Skin of body (tissue), 2 donors: ENCODE results near the gene PIK3CD. TPM values are rescaled to one million over a fixed set of nuclear protein-coding genes. Genes with fewer than 3 reads are reported as not detected.
"Not testable (repeated sequence)": the region's sequence is repeated elsewhere in the genome, so short reads cannot be mapped to it uniquely, and the experiment has no call there.

Source experiments
- DNase-seq: peaks from one replicate; lab custom pipeline; 2025; lab: John Stamatoyannopoulos, UW
- total RNA-seq: library from RNA; depleted of rRNA; stranded (reverse); fragments of >200 nt; gene quantifications from one replicate; pipeline ENCODE4 v1.2.3, GENCODE V29; 2014

The PIK3CD gene
- total RNA-seq, 1 donor from 2014 or later: 3.8 TPM

GRCh38 chr1:9621032-9621431, 30.5 kb upstream of the PIK3CD start:
- no peak for DNase-seq

GRCh38 chr1:9624081-9624480, 27.4 kb upstream of the PIK3CD start:
- DNase-seq: no peak

GRCh38 chr1:9625030-9625429, 26.5 kb upstream of the PIK3CD start:
- not testable (repeated sequence) for DNase-seq

- DNase-seq: no peak
Measured at GRCh38 chr1:9626201-9626608, 25.3 kb upstream of the PIK3CD start.

DNA sequence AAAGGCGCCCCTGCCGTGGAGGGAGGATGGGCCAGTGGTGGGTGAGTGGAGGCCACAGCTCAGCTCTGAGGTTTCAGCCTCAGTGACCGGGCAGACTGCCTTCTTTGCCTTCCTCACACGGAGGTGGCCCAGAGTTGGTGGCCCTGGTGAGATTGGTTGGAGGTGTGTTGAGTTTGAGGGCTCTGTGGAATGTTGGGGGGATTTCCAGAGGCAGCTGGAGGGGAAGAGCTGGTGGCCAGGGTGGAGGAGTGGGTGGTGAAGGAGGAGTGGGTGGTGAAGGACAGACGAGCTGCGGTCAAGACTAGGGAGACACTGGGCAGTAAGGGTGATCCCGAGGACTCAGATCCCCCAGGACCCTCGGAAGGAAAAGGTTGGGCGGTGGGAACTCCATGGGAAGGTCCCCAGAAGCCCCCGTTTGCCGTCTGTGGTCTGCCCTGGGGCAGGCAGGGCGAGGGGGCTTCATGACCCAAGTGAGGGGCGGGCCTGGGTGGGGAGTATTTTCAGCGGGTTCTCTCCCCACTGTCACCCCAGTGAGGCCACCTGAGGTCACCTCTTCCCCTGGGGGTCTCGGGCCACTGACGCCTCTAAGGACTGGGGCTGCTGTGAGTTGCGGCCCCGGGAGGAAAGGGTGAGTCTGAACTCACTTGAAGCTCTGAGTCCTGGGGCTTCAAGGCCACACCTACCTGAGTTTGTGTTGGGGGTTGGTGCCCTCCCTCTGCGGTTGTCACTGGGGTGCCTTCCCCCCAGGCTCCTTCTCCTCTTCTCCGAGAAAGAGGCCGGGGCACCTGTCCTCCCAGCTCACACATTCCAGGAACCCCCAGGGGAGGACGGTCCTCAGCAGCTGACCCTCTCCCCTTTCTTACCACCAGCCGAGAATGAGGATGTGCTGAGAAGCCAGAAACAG, 22.7 kb upstream of the PIK3CD start:
- DNase-seq: no peak

DNA sequence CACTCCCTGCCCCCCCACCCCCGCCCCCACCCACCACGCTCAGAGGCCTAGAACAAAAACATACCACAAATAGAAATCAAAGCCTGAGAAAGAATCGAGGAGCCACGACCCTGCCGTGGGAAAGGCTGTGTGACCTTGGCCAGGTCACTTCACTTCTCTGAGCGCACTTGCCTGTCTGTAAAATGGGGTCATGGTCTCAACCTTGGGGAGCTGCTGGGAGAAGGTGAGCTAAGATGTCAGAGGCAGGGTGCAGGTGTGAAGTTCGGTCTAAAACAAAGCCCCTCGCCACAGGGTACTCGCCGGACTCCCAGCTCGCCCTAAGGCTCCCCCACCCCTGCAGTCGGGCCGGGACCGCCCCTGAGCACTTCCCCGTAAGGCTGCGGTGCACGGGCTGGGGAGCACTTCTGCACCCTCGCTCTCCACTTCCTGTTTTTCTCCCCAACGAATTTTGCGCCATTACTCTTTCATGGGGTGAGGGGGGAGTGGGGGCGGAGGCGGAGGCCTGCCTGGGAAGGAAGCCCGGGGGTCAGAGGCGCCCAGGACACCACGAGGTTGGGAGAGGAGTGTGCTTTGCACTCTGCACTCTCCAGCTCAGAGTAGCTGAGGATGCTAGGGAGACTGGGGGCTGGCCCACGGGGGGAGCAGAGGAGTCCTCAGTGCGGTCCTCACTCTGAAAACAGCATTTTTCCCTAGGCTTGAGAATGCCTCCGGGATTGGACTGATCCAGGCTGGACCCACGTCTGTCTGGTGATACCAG, 21.9 kb upstream of the PIK3CD start:
- no peak for DNase-seq

GRCh38 chr1:9630331-9631111, 21.0 kb upstream of the PIK3CD start:
- DNase-seq: no peak

DNA sequence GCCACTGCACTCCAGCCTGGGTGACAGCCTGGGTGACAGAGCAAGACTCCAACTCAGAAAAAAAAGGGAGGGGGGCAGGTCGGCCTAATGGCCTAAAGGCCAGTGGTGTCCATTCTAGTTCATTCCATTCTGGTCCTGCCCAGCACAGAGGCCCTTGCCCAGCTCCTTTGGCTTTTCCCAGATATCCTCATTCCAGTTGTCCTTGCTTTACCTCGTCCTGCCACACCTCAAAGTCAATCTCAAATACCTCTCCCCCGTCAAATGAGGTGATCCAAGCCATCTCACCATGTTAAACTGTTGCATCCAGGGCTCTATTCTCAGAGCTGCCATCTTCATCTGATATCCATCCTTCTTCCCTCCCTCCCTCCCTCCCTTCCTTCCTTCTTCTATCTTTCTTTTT, 19.9 kb upstream of the PIK3CD start:
- no peak for DNase-seq

DNA sequence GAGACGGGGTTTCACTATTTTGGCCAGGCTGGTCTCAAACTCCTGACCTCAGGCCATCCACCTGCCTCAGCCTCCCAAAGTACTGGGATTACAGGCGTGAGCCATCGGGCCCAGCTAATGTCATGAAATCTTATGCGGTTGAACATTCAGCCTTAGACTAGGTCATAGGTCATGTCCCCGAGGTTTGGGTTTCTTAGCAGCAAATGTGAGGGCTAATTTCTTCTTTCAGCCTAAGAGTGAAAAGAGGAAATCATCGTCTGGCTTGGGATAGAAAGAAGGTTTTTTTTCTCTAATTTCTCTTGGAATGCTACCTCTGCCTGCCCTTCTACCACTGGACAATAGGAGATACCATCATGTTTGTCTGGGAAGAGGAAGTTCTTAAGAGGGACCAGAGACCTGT, 18.0 kb upstream of the PIK3CD start:
- no peak for DNase-seq

DNA sequence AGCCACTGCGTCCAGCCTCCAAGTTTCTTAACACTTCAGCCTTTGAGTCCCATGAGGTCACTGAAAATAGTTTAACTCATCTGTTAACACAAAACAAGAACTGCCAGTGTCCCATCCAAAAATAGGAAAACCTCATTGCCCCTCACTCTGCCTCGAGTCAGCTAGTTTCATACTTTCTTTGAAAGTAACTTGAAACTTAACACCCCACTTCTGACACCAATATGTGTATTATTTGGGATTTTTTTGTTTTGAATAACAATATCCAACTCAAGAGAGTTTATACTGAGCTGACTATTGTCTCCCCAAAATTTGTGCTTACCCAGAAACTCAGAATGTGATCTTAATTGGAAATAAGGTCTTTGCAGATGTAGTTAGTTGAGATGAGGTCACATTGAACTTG, 16.9 kb upstream of the PIK3CD start:
- no peak for DNase-seq

- no peak for DNase-seq
Measured at GRCh38 chr1:9639227-9639626, 12.3 kb upstream of the PIK3CD start.

- DNase-seq: no peak
Measured at GRCh38 chr1:9643351-9644256, 7.9 kb upstream of the PIK3CD start.

GRCh38 chr1:9646037-9646436, 5.5 kb upstream of the PIK3CD start:
- DNase-seq: no peak

DNA sequence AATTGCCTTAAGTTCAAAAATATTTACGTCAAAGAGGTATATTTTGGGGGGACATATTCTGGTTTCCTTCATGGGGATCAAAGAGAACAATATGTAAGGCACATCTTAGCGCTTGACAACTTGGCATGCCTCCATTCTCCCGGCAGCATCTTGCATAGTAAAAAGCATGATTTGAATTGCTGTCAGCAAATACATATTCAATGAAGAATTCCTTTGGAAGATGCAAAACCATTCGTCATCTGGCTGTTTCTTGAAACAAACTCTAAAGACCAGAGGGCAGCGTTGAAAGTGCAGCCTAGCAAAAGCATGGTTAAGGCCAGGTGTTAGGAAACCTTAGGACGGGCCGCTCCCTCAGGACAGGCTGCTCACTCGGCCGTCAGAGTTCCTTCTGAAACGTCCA, 3.4 kb upstream of the PIK3CD start:
- DNase-seq: no peak

GRCh38 chr1:9649769-9650168, 1.8 kb upstream of the PIK3CD start:
- DNase-seq: no peak

GRCh38 chr1:9651220-9651564, 339 bp upstream of the PIK3CD start:
- DNase-seq: no peak

DNA sequence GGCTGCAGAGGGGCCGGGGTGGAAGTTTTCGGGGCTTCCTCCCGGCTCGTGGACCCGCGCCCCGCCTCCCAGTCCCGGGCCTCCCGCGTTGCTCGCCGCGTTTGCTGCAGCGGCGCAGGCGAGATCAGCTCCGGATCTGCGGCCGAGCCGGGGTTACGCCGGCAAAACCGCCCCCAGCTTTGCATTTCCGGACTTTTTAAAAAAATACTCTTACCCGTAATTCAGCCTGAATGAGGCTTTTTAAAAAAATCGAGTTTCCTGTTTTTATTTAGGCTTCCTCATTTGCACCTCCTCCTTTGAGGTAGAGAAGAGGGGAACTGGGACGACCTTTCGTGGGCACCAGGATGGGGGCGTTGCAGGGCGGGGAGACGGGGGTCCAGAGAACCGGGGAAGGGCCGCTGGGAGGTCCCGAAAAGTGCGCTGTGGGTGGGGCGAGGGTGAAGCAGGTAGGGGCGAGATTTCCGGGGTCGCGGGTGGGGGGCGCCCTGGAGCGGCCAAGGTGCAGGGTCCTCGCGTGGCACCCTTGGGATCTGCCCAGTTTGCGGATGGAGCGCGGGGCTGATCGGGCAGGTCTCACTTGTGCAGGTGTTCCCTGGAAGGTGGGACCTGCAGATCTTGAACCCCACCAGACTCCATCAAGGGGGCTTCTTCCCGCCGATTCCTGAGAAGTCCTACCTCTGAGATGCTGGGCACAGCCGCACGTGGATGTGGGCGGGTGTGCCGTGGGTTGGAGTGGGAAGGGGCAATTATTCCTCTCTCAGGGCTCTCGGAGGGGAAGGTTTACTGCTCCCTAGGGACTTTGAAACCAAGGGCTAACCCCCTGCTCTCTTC, 1.1 kb downstream of the PIK3CD start:
- DNase-seq: no peak

DNA sequence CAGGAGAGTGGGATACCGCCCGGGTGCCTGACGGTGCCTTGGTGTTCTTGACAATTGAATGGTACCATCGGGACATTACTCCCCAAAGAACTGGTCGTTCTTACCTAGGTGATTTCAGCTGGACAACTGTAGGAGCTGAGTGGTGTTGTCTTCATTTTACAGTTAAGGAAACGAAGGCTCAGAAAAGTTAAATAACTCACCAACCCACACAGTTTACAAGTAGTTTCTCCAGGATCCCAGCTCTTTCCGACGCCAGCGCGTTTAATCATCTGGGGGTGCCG, 1.6 kb downstream of the PIK3CD start:
- DNase-seq: no peak

DNA sequence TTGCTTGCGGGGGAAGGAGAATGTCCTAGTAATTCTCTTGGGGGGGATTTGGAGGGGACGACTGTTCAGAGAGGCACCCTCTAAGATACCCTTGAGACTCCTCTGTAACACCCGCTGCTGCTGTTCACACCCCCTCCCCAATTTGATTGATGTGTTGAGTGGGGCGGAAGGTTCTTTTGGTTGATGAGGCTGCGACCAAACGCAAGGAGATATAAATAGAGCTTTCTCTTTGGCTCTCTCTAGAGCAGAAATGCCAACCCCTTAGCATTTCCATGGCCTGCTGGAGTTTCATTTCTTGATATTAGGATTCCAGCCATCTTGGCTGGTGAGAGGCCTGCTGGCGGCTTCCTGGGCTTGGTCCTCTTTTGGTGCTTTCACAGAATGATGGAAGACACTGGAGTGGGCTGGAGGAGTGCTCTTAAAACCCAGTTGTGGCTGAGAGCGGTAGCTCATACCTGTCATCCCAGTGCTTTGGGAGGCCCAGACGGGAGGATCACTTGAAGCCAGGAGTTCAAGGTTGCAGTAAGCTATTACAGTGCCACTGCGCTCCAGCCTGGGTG, 2.0 kb downstream of the PIK3CD start:
- no peak for DNase-seq
